ENCODE results near the gene HNRNPC. TPM values are rescaled to one million over a fixed set of nuclear protein-coding genes. Genes with fewer than 3 reads are reported as not detected.

HNRNPC gene
- total and polyA plus RNA-seq, 10 of the 15 experiments (the other 5 are each of a cell fraction or from before 2014, with no cell fraction given) = 679 to 1,492 (median 1,262) TPM

DNA sequence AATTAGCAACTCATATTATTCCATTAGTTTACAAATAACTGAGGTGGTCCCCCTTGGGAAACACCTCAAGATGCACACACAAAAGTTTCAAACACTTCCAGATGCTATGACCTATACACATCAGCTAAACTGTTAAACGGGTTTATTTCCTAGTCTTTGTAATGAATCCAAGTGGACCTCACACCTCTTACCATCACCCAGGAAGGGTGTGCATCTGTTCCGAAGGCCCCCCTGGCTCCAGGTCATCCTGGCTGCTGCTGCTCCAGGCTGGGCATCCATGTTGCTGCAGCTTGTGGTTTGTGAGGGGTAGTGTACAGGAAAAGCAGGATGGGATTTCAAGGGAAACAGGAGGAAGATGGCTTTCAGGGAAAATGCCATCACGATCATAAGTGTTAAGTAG lies 6.8 kb downstream of the HNRNPC start:
- Histone ChIP-seq H3K9ac (ENCODE audit: control insufficient read depth, insufficient read depth, low read length) (peak overlapping the region; percentile 53; the same call in 1 of the 2 replicates), H3K4me3 (peak overlapping the region; percentile 58), H2AFZ (ENCODE audit: control insufficient read depth, low read depth, low read length) (no peak overlapping the region), H3K4me1 (ENCODE audit: control insufficient read depth, insufficient read depth, low read length) (peaks cover 23% of the 10 kb centered on the region), H3K4me2 (ENCODE audit: control insufficient read depth, insufficient read depth) (peak overlapping the region; percentile 96), H3K79me2 (ENCODE audit: control insufficient read depth, insufficient read depth, low read length) (peaks cover 96% of the 10 kb centered on the region), H3K9me3 (replicated peaks; ENCODE audit: control insufficient read depth, insufficient read depth, low read length) (no peaks in the 10 kb centered on the region), H3K36me3 (ENCODE audit: control insufficient read depth in 2 of 2, insufficient read depth in 2 of 2, low read length in 1 of 2) (peaks cover 7 to 41% of the 10 kb centered on the region in 2 experiments), H4K20me1 (ENCODE audit: control insufficient read depth, insufficient read depth) (peaks cover 23% of the 10 kb centered on the region), H3K27me3 (replicated peaks in 1 of 2; ENCODE audit: control insufficient read depth in 2 of 2, insufficient read depth in 2 of 2, low read length in 1 of 2) (no peaks in the 10 kb centered on the region), H3K27ac (ENCODE audit: control insufficient read depth, insufficient read depth) (no peak overlapping the region; the same call in 1 of the 2 replicates)
- ChIA-PET SMC1A (ENCODE audit: uncharacterized antibody, unreplicated experiment) (interaction anchor here (0.9 kb wide), 1 partner anchor 18 kb away, joined by 3 read pairs; no protein-coding TSS in a partner anchor), RAD21 (ENCODE audit: unreplicated experiment) (interaction anchor here (1.2 kb wide), 1 partner anchor 27 kb away, joined by 3 read pairs; no protein-coding TSS in a partner anchor), CTCF (no interaction called here), POLR2A (interaction anchor here (1.5 kb wide), 1 partner anchor 9 kb away, joined by 3 read pairs; no protein-coding TSS in a partner anchor)
- ATAC-seq = no peak
- BruUV-seq (replicated peaks) = TSS peak; percentile 1
- intact Hi-C loops (cut with micrococcal nuclease; ENCODE audit: unreplicated experiment) (loop anchor here (10.0 kb wide), 1 partner anchor 122 kb away; the partner anchor contains the start of gene SUPT16H), in situ Hi-C loops (cut with MboI) (no loop called here)
- peak; percentile 74; the same call in 1 of the 2 replicates for TF ChIP-seq POLR2AphosphoS5 (IDR thresholded peaks at IDR 0.05; ENCODE audit: low read length)
- peak; percentile 62 for TF ChIP-seq POLR2A (IDR thresholded peaks at IDR 0.05; ENCODE audit: low read depth, low read length)
- TF ChIP-seq GATAD2B (conservative IDR thresholded peaks at IDR 0.05; ENCODE audit: low read depth) = no peak
- DNase-seq (ENCODE audit: low read depth, low spot score) = no peak
- no peak for FAIRE-seq
- 18% methylated on average over 3 of the region's 3 CpGs for WGBS (ENCODE audit: insufficient coverage, insufficient replicate concordance, low lambda C conversion rate, missing lambda C conversion rate)

DNA sequence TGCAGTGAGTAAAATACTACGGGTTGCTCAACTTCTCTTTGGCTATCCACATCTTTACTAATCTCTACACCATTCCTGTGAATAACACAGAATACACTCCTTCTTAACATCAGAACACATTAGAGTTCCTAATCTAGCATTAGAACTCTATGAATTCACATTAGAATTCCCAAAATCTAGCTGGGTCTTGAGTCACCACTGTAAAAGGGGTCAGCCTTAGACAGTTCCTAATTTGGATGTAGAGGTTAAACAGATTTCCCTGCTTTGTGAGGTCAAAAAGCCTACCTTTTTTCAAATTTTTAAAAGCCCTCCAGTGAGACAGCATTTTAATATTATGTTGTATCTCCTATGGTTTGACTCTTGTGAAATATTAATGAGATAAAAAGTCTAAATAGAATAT lies 7.4 kb downstream of the HNRNPC start:
- Histone ChIP-seq H3K27me3 (replicated peaks in 1 of 2; ENCODE audit: control insufficient read depth in 2 of 2, insufficient read depth in 2 of 2, low read length in 1 of 2) (no peaks in the 10 kb centered on the region), H3K4me3 (peak overlapping the region; percentile 58), H3K9me3 (replicated peaks; ENCODE audit: control insufficient read depth, insufficient read depth, low read length) (no peaks in the 10 kb centered on the region), H3K79me2 (ENCODE audit: control insufficient read depth, insufficient read depth, low read length) (peaks cover 96% of the 10 kb centered on the region), H3K4me2 (ENCODE audit: control insufficient read depth, insufficient read depth) (peak overlapping the region; percentile 96; the same call in 1 of the 2 replicates), H3K27ac (ENCODE audit: control insufficient read depth, insufficient read depth) (no peak overlapping the region), H2AFZ (ENCODE audit: control insufficient read depth, low read depth, low read length) (no peak overlapping the region), H4K20me1 (ENCODE audit: control insufficient read depth, insufficient read depth) (peaks cover 24% of the 10 kb centered on the region), H3K4me1 (ENCODE audit: control insufficient read depth, insufficient read depth, low read length) (peaks cover 23% of the 10 kb centered on the region), H3K9ac (ENCODE audit: control insufficient read depth, insufficient read depth, low read length) (no peak overlapping the region), H3K36me3 (ENCODE audit: control insufficient read depth in 2 of 2, insufficient read depth in 2 of 2, low read length in 1 of 2) (peaks cover 8 to 43% of the 10 kb centered on the region in 2 experiments)
- ChIA-PET POLR2A (interaction anchor here (0.8 to 1.5 kb wide), 2 partner anchors 8 to 33 kb away, joined by 3 read pairs; no protein-coding TSS in a partner anchor), RAD21 (ENCODE audit: unreplicated experiment) (interaction anchor here (1.2 kb wide), 1 partner anchor 26 kb away, joined by 3 read pairs; no protein-coding TSS in a partner anchor), SMC1A (ENCODE audit: uncharacterized antibody, unreplicated experiment) (interaction anchor here (0.9 to 1.0 kb wide), 2 partner anchors 19 to 153 kb away, joined by 3 to 5 read pairs; no protein-coding TSS in a partner anchor), CTCF (no interaction called here)
- DNase-seq (ENCODE audit: low read depth, low spot score) (no peak), ATAC-seq (no peak), FAIRE-seq (no peak)
- intact Hi-C loops (cut with micrococcal nuclease; ENCODE audit: unreplicated experiment) (loop anchor here (10.0 kb wide), 1 partner anchor 123 kb away; the partner anchor contains the start of gene SUPT16H), in situ Hi-C loops (cut with MboI) (no loop called here)
- TF ChIP-seq HCFC1 (IDR thresholded peaks at IDR 0.05; ENCODE audit: low read length) (no peak), BCL11A (IDR thresholded peaks at IDR 0.05; ENCODE audit: low read depth, low read length) (no peak), POLR2AphosphoS5 (IDR thresholded peaks at IDR 0.05; ENCODE audit: low read length) (peak; percentile 51; the same call in 1 of the 2 replicates), RB1 (IDR thresholded peaks at IDR 0.05; ENCODE audit: borderline replicate concordance) (no peak), POLR2AphosphoS2 (IDR thresholded peaks at IDR 0.05; ENCODE audit: low read depth, low read length) (peak; percentile 30; the same call in 1 of the 2 replicates), MYC (IDR thresholded peaks at IDR 0.05; ENCODE audit: insufficient read depth, insufficient read length, insufficient replicate concordance, low read length, severe bottlenecking) (no peak), PAX5 (IDR thresholded peaks at IDR 0.05; ENCODE audit: borderline replicate concordance, low read depth, low read length) (no peak), CBX3 (IDR thresholded peaks at IDR 0.05; ENCODE audit: borderline replicate concordance, low read depth) (no peak)
- 0% methylated on average over 1 of the region's 1 CpG for WGBS (ENCODE audit: insufficient coverage, insufficient replicate concordance, low lambda C conversion rate, missing lambda C conversion rate)
- BruUV-seq (replicated peaks) = no TSS peak

All from GM12878 (cell line).